GM12874 (cell line): ENCODE measurements around the gene WFDC10A.

Experiments
- CTCF ChIP-seq: IDR thresholded peaks from 2 replicates; pipeline ENCODE4 v1.5.1; 2011; ENCODE audit warnings: low read depth, mild to moderate bottlenecking, control low read depth, low read length, moderate library complexity; ENCODE audit not compliant: insufficient read depth

WFDC10A gene

DNA sequence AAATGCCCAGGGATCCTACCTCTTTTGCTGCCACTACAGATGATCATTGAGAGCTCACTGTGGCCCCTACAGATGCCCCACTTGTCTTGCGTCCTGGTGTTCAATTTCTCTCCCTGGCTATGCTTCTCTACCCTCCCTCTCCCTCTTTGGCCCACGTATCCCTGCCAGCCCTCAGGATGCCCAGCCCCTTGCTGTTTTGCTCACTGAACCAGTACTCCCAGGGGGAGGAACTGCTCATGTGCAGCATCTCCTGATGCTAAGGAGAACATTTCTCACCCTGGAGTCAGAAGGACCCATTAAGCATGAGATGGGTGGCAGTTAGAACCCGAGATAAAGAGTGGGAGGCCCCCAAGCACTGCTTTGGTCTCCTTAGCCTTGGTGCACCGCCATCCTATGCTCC lies 1.6 kb downstream of the WFDC10A start, which contains the start of gene WFDC9:
Gene WFDC9, minus strand, starts transcription at position 101 of the 400 bp plus-strand sequence. CDS start 21,103 bp downstream, outside the sequence.
- no peak for TF ChIP-seq CTCF

DNA sequence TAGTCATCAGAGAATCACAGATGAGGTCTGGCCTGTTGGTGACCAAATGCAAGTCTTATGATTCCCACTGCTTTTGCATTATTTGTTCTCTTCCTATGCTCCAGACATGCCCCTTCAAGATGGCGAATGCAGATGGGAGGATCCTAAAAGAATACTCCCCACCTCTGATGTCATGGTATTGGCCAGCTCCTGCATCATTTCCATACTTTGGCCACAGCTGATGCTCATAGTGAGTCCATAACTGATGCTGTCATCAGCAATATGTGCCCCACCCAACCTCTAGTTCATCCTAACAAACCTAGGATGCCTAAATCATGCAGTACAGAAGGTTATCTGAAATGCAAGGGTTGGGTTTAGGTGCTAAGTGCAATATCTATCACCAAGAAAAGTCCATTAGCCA lies 7.0 kb downstream of the WFDC10A start:
- TF ChIP-seq CTCF = no peak

GRCh38 chr20:45639687-45640086 lies 10.1 kb downstream of the WFDC10A start:
- TF ChIP-seq CTCF = no peak

- no peak for TF ChIP-seq CTCF
Measured at GRCh38 chr20:45646875-45647274, 17.3 kb downstream of the WFDC10A start.

- TF ChIP-seq CTCF = no peak
Measured at GRCh38 chr20:45647441-45648050, 18.0 kb downstream of the WFDC10A start.

DNA sequence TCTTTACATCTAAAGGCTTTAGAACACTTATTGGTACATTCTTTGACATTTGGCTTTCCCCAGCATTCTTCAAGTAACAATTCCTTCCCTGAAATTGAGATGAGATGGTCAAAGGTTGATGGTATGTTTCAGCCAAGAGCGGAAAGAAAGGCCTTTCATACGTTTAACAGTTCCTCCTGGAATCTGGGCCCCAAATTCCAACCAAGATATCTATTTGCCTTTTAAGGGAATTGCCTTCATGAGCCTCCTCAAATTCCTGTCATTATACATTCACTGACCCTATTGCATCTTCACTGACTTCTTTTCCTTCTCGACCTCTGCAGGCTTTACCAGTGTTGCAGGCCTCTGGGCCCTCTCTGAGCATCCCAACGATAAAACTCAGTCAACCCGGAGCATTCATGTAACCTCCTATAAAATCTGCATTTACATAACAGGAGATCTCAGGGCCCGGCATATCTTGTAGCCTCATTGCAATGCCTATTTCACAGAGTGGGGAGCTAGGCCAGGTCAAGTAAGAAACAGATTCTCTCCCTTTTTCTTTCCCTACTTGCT lies 19.8 kb downstream of the WFDC10A start:
- TF ChIP-seq CTCF = no peak

GRCh38 chr20:45670139-45670538 lies 40.6 kb downstream of the WFDC10A start, which contains the start of gene WFDC11:
Gene WFDC11 (minus strand): TSS chr20:45670239. CDS start chr20:45650600, 19,639 bp downstream.
- TF ChIP-seq CTCF = no peak
